ACHN (cell line): Measurements from ENCODE around the gene TPI1.
"Not testable (repeated sequence)": the region's sequence is repeated elsewhere in the genome, so short reads cannot be mapped to it uniquely, and the experiment has no call there.

Experiments
- DNase-seq: peaks from one replicate; pipeline ENCODE4 v3.0.0-alpha.2; 2015
- in situ Hi-C: cut with HindIII; loops from 2 replicates; pipeline ENCODE4 v1.10.0; 2017; ENCODE audit warnings: low sequenced_read_pairs, low pct_ligation_motif_present, low pct_unique_long_range_greater_than_20kb

The TPI1 gene

DNA sequence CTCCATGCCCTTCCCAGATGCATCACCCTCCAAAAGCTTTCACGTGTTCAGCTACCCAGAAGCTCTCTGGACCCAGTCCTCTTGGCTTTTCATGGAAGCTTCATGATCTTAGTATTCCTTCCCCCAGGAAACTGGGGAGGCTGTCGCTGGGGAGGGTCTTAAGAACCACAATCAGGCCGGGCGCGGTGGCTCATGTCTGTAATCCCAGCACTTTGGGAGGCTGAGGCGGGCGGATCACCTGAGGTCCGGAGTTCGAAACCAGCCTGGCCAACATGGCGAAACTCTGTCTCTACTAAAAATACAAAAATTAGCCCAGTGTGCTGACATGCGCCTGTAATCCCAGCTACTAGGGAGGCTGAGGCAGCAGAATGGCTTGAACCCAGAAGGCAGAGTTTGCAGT is 40.8 kb downstream of the TPI1 start:
- DNase-seq, in situ Hi-C loops: not testable (repeated sequence)

DNA sequence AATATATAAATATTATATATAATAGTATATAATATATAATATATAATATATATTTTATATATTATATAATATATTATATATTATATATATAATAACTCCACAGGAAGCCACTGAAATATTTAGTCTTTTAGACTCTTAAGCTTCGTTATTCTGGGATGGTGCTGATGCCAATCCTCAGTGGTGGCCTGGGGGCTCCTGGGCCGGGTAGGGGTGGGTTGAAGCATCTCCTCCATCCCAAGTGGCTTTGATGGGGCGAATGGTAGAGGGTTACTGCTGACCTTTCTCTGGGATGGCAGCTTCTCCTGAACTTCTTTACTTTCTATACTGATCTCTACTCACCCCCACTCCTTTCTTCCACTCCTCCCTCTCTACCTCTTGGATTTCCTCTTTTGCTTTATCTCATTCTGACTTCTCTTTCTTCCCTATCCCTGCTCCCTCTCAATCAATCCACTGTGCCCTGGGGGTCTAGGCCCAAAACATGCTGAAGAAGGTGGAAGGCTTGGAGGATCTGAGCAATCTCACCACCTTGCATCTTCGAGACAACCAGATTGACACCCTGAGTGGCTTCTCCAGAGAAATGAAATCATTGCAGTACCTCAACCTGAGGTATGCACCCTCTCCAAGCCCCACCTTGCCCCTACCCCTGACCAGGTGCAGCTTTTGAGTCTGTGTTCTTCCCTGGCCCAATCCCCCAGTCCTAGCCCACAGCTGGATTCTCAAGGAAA is 42.3 kb downstream of the TPI1 start:
- in situ Hi-C loops: no loop called here
- no peak for DNase-seq

DNA sequence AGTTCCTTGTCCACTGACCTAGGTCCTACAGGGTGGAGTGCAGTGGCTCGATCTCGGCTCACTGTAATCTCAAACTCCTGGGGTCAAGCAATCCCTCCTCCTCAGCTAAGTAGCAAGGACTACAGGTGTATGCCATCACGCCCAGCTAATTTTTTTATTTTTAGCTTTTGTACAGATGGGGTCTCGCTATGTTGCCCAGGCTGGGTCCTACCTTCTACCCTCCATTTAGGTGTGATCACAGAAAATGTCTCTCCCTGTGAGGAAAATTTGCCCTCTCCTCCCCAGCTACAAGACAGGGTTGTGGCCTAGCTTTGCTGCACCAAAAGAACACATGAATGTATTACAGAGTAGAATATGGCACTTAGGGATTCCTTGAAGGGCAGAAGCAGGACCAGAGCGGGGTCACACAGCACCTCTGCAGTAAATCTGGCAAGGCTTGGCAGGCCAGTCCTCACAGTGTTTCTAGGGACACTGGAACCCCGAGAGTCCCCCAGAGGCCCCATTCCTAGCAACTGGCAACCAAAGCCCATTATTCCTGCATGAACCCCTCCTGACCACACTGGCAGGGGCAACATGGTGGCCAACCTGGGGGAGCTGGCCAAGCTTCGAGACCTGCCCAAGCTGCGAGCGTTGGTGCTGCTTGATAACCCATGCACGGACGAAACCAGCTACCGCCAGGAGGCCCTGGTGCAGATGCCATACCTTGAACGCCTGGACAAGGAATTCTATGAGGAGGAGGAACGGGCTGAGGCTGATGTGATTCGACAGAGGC is 45.0 kb downstream of the TPI1 start:
- in situ Hi-C loops: no loop called here
- no peak for DNase-seq

DNA sequence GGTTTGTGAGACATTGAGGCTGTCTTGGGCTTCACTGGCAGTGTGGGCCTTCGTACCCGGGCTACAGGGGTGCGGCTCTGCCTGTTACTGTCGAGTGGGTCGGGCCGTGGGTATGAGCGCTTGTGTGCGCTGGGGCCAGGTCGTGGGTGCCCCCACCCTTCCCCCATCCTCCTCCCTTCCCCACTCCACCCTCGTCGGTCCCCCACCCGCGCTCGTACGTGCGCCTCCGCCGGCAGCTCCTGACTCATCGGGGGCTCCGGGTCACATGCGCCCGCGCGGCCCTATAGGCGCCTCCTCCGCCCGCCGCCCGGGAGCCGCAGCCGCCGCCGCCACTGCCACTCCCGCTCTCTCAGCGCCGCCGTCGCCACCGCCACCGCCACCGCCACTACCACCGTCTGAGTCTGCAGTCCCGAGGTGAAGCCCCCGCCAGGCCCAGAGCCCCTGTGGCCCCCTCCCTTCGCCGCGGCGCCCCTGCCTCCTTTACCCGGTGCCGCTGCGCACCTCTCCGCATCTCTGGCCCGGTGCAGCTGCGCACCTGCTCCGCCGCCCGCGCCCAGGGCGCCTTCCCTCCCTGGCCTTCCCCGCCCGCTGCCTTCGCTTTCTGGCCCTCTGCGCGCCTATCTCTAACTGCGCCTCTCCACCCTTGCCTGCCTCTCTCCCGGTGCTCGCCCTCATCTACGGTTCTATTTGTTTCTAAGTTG is 47.1 kb downstream of the TPI1 start, which contains the start of gene ENO2:
Gene ENO2 (plus strand): TSS at position 335 of the 701 bp plus-strand sequence. CDS start 1,253 bp downstream, outside the sequence.
- in situ Hi-C loops: no loop called here
- peak; percentile 79 for DNase-seq

DNA sequence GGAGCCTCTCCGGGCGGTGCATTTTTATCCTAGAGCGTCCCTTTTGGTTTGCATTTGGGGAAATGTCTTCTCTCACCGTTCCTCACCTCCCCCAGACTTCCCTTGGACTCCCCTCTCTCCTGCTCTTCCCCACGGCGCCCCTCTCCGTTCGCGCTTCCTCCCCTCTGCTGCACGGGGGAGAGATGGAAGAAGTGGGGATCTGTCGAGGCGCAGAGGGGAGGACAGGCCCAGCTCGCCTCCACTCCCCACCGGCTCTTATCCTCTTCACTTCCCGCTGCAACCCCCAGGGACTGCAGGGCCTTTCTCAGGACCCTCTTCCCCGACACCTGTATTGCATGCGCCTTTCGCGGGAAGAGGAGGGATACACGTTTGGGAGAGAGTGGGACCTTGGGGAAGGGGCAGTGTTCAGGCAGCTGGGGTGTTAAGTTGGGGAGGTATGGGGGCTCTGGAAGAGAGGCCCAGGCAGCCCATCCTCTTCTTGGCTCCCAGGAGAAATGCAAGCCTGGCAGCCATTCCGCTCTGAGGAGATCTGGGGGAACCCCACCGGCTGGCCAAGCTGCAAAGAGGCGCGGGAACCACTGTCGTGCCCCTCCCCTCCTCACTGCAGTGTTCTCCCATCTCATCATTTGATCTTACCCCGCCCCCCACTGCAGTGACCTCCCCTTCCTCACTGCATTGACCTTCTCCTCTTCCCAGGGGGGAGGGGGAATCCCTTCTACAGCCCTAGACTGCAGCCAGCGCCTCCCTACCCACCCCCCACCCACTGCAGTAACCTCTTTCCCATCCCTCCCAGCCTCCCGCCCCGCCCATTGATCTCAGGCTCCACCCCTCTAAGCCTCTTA is 47.8 kb downstream of the TPI1 start:
- peak; percentile 48 for DNase-seq

GRCh38 chr12:6915789-6916285 is 48.5 kb downstream of the TPI1 start:
- in situ Hi-C loops: no loop called here
- DNase-seq: no peak

More for the DNA sequence above, 47.8 kb downstream of the TPI1 start:
- in situ Hi-C loops: no loop called here

DNA sequence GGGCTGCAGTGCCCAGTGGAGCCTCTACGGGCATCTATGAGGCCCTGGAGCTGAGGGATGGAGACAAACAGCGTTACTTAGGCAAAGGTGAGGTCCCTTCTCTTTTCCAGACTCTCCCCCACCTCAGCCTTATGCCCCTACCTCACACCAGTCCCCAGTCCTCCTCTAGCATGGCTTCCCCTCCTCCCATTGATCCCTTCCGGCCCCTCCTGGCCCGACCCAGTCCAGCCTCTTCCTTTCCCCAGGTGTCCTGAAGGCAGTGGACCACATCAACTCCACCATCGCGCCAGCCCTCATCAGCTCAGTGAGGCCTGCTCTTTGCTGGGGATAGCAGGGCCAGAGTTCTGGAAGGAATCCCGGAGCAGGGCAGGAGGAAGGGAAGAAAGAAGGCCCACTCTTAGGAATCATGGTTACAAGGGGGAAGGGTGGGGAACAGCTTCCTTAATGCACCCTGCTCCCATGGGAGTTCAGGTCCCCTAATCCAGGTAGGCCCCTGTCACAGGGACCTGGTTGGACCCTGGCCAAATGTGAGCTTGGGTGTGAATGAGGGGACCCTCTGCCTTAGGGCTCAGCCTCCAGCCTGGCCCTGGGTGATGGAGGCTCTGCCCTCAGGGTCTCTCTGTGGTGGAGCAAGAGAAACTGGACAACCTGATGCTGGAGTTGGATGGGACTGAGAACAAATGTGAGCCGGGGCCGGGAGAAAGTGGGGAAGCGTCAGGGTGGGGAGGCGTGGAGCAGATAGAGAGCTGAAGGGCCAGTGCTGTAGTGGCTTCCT is 49.3 kb downstream of the TPI1 start:
- in situ Hi-C loops: no loop called here
- DNase-seq: no peak

GRCh38 chr12:6917491-6918231 is 50.3 kb downstream of the TPI1 start:
- DNase-seq: peak; percentile 25
- in situ Hi-C loops: no loop called here

DNA sequence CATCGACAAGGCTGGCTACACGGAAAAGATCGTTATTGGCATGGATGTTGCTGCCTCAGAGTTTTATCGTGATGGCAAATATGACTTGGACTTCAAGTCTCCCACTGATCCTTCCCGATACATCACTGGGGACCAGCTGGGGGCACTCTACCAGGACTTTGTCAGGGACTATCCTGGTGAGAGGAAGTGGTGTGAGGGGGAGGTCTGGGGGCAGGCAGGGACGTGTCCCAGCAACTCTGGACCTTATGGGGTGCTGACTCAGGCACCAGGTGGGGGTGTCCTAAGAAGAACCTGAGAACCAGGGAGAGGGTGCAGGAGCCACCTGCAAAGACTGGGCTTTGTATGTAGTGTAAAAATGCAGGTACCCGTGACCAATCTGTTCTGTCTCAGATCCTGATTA is 52.3 kb downstream of the TPI1 start:
- in situ Hi-C loops: no loop called here

More for the DNA sequence above, 52.3 kb downstream of the TPI1 start:
- DNase-seq: no peak
